GM12801 (cell line): ENCODE results near the gene LRIG3.

Experiments
- TF ChIP-seq, protein P1 (sequence below): IDR thresholded peaks from one replicate; pipeline ENCODE4 v1.5.1; 2011; ENCODE audit warnings: control low read depth; ENCODE audit not compliant: insufficient read length; ENCODE audit errors: extremely low read depth

Gene LRIG3

DNA sequence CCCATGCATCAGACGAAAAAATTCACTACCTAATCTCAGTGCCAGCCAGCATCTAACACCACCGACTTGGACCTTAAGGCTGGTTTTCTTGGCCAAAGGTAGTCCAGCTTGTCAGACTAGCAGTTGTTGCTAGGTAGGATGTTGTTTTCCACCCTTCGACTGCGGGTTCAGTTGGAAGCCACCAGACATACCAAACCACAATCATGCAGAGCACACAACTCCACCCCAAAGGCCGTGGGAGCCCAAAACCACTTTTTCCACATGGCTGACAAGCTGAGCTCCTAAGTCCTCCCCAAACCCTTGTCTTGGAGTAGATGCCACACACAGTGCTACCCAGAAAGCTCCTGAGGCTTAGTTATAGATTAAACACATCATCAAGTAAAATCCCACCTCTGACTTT, 46.8 kb downstream of the LRIG3 start:
- TF ChIP-seq, protein P1, sequence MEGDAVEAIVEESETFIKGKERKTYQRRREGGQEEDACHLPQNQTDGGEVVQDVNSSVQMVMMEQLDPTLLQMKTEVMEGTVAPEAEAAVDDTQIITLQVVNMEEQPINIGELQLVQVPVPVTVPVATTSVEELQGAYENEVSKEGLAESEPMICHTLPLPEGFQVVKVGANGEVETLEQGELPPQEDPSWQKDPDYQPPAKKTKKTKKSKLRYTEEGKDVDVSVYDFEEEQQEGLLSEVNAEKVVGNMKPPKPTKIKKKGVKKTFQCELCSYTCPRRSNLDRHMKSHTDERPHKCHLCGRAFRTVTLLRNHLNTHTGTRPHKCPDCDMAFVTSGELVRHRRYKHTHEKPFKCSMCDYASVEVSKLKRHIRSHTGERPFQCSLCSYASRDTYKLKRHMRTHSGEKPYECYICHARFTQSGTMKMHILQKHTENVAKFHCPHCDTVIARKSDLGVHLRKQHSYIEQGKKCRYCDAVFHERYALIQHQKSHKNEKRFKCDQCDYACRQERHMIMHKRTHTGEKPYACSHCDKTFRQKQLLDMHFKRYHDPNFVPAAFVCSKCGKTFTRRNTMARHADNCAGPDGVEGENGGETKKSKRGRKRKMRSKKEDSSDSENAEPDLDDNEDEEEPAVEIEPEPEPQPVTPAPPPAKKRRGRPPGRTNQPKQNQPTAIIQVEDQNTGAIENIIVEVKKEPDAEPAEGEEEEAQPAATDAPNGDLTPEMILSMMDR, result no peak

DNA sequence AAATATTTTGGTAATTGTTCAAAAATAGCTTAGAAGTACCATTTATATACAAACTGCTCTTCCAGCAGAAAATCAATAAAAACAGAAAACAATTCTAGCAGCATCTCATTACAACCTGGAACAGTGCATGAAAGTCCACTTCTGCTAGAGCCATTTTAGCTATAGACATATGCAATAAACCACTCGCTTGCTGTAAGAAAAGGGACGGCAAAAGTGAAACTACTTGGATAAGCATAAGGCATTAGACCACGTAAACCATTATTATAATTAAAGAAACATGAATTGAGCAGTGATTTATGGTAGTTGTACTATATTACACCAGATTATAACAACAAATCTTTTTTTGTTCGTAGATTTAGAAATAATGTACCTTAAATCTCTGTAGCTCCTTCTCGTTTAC, 48.7 kb downstream of the LRIG3 start:
- TF ChIP-seq, protein P1, result no peak

DNA sequence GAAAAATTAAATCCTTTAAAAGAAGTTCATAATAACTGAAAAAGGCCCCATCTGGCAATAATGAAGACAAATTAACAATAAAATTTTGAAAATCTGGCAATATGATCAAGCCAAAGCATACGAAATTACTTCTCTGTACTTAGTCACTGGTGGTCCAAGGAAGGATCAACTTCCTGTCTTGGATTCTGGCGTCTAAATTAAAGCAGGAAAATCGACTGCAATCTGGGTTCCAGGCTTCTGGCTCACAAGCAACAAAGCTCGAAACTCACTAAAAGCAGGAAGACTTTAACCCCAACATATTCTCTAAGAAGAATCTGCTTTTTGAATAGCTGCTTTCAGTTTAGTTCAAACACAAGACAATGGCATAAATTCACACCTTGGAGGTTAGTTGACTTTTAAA, 49.7 kb downstream of the LRIG3 start:
- TF ChIP-seq, protein P1, result no peak

DNA sequence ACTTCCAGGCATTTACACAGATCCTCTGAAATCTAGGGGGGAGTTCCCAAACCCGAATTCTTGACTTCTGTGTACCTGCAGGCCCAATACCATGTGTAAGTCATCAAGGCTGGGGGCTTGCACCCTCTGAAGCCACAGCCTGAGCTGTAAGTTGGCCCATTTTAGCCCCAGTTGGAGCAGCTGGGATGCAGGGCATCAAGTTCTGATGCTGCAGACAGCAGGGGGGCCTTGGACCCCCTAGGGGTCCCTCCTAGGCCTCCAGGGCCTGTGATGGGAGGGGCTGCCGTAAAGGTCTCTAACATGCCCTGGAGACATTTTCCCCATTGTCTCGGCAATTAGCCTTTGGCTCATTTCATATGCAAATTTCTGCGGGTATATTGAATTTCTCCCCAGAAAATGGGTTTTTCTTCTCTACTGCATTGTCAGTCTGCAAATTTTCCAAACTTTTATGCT, 59.5 kb downstream of the LRIG3 start:
- TF ChIP-seq, protein P1, result no peak

DNA sequence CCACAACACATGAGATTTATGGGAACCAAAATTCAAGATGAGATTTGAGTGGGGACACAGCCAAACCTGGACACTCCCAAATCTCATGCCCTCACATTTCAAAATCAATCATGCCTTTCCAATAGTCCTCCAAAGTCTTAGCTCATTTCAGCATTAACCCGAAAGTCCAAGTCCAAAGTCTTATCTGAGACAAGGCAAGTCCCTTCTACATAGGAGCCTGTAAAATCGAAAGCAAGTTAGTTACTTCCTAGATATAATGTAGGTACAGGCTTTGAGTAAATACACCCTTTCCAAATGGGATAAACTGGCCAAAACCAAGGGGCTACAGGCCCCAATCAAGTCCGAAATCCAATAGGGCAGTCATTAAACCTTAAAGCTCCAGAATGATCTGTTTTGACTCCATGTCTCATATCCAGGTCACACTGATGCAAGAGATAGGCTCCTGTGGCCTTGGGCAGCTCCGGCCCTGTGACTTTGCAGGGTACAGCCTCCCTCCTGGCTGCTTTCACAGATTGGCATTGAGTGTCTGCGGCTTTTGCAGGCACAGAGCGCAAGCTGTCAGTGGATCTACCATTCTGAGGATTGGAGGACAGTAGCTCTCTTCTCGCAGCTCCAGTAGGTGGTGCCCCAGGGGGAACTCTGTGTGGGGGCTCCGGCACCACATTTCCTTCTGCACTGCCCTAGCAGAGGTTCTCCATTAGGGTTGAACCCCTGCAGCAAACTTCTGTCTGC, 60.1 kb downstream of the LRIG3 start:
- TF ChIP-seq, protein P1, result no peak

DNA sequence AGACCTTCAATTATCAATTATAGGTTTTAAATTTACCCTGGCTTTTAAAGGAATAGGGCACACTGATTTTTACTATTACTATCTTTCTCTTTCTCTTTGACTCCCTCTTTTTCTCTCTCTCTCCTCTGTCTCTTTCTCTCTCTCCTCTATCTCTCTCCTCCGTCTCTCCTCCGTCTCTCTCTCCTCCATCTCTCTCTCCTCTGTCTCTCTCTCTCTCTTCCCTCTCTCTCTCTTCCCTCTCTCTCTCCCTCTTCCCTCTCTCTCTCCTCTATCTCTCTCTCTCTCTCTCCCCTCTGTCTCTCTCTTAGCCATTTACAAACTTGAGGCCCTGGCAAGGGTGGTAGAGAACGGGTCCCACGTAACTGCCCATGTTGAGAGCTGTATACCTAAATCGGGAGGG, 62.3 kb downstream of the LRIG3 start:
- TF ChIP-seq, protein P1, result no peak

DNA sequence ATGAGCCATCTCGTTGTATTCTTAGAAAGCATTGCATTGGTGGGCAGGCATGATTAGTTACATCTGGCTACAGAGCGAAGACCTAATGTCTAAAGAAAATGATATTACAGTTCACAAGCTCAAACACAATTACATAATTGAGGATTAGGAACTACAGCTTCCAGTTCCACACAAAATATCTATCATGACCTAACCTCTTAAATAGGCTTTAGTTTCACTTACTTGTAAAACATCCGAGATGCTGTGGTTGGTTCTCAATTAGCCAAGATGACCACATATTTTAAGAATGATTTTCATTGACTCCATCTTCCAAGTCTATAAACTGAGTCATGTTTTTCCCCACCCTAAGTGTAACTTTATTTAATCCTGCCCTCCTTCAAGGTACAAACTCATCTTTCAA, 69.5 kb downstream of the LRIG3 start:
- TF ChIP-seq, protein P1, result no peak
